ENCODE measurements around the gene CENPU. TPM values are rescaled to one million over a fixed set of nuclear protein-coding genes. Genes with fewer than 3 reads are reported as not detected.
"Not testable (repeated sequence)": the region's sequence is repeated elsewhere in the genome, so short reads cannot be mapped to it uniquely, and the experiment has no call there.

The CENPU gene
- polyA plus RNA-seq, 1 donor from 2014 or later = 13.0 TPM

DNA sequence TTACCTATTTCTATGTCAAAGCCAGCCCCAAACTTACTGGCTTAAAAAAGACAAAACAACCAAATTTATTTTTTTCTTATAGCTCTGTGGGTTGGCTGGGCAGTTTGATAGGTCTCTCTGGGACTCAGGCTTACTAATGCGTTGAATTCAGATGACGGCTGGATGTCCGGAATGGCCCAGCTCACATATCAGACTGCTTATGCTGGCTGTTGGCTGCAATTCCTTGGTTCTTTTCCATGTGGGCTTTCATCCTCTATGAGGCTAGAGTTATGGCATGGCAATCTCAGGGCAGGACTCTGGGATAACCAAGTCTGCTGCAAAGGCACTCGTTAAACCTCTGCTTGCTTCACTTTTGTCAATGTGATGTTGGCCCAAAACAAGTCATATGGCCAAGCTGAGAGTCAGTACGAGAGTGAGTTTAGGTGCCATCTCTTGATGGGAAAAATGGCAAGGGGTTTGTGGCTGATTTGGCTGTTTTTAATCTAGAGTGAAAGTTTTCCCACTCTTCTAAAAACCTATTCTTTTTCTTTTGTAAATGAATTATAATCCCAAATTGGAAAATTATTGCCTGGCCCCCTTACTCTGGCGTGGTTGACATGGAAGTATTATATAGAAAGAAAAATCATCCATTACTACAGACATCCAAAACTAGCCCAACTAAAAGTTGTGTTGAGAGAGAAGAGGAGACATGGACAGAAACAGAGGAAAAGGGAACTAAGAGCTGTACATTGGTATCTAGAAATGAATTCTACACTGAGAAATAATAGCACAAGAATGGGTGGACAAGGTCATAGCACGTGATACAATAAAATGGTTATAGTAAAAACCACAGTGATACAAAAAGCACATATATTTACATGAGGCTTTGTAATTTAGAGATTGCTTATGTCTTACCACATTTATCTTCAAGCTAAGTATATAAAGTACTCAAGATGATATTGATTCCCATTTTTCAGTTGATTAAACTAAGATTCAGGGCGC lies 77.7 kb downstream of the CENPU start:
- Histone ChIP-seq H3K27ac (ENCODE audit: low read length) (no peak overlapping the region), H3F3A (ENCODE audit: insufficient read depth, low read length, poor library complexity, severe bottlenecking) (no peaks in the 10 kb centered on the region), H3K79me2 (replicated peaks; ENCODE audit: insufficient read depth, low read length) (no peaks in the 10 kb centered on the region), H3K9ac (ENCODE audit: low read length) (no peak overlapping the region), H3K4me2 (ENCODE audit: low read length) (no peak overlapping the region), H3K9me3 (ENCODE audit: low read length) (no peaks in the 10 kb centered on the region), H3K36me3 (ENCODE audit: insufficient read depth, low read length) (no peaks in the 10 kb centered on the region), H3K9me2 (ENCODE audit: insufficient read depth, low read length) (no peaks in the 10 kb centered on the region), H3K4me3 (ENCODE audit: low read length) (no peak overlapping the region), H3K27me3 (ENCODE audit: insufficient read depth, low read depth, low read length) (no peaks in the 10 kb centered on the region), H2AFZ (ENCODE audit: low read depth, low read length) (no peak overlapping the region), H4K20me1 (ENCODE audit: insufficient read depth) (no peaks in the 10 kb centered on the region)
- TF ChIP-seq POLR2AphosphoS5 (IDR thresholded peaks at IDR 0.05) (no peak), EZH2 (IDR thresholded peaks at IDR 0.05; ENCODE audit: borderline replicate concordance, insufficient read depth, low read length, poor library complexity, severe bottlenecking) (no peak), RAD21 (conservative IDR thresholded peaks at IDR 0.05) (no peak), TAF1 (IDR thresholded peaks at IDR 0.05; ENCODE audit: low read depth) (no peak), EP300 (conservative IDR thresholded peaks at IDR 0.05; ENCODE audit: poor library complexity, severe bottlenecking) (no peak)
- TF ChIP-seq, protein P1, sequence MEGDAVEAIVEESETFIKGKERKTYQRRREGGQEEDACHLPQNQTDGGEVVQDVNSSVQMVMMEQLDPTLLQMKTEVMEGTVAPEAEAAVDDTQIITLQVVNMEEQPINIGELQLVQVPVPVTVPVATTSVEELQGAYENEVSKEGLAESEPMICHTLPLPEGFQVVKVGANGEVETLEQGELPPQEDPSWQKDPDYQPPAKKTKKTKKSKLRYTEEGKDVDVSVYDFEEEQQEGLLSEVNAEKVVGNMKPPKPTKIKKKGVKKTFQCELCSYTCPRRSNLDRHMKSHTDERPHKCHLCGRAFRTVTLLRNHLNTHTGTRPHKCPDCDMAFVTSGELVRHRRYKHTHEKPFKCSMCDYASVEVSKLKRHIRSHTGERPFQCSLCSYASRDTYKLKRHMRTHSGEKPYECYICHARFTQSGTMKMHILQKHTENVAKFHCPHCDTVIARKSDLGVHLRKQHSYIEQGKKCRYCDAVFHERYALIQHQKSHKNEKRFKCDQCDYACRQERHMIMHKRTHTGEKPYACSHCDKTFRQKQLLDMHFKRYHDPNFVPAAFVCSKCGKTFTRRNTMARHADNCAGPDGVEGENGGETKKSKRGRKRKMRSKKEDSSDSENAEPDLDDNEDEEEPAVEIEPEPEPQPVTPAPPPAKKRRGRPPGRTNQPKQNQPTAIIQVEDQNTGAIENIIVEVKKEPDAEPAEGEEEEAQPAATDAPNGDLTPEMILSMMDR (IDR thresholded peaks at IDR 0.05; ENCODE audit: poor library complexity, severe bottlenecking) = no peak
- TF ChIP-seq, protein P2, sequence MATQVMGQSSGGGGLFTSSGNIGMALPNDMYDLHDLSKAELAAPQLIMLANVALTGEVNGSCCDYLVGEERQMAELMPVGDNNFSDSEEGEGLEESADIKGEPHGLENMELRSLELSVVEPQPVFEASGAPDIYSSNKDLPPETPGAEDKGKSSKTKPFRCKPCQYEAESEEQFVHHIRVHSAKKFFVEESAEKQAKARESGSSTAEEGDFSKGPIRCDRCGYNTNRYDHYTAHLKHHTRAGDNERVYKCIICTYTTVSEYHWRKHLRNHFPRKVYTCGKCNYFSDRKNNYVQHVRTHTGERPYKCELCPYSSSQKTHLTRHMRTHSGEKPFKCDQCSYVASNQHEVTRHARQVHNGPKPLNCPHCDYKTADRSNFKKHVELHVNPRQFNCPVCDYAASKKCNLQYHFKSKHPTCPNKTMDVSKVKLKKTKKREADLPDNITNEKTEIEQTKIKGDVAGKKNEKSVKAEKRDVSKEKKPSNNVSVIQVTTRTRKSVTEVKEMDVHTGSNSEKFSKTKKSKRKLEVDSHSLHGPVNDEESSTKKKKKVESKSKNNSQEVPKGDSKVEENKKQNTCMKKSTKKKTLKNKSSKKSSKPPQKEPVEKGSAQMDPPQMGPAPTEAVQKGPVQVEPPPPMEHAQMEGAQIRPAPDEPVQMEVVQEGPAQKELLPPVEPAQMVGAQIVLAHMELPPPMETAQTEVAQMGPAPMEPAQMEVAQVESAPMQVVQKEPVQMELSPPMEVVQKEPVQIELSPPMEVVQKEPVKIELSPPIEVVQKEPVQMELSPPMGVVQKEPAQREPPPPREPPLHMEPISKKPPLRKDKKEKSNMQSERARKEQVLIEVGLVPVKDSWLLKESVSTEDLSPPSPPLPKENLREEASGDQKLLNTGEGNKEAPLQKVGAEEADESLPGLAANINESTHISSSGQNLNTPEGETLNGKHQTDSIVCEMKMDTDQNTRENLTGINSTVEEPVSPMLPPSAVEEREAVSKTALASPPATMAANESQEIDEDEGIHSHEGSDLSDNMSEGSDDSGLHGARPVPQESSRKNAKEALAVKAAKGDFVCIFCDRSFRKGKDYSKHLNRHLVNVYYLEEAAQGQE (IDR thresholded peaks at IDR 0.05; ENCODE audit: borderline replicate concordance) = no peak

DNA sequence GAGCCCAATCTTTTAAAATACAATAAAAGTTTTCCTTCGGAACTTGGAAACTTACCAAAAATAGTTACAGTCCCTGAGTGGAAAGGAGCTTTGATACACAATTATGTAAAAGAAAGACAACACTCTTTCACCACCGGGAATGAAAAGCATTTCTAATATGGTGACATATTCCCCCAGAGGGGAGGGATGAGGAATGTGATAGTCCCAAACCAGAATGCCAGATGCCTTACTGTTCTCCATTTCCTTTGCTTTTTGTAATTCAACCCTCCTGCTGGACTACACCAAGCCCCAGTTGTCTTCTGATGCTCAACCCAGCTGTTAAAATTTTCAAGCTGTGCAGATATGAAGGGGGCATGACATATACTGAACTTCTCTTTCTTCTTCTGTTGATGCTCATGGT lies 80.2 kb downstream of the CENPU start:
- H3K79me2 ChIP-seq (replicated peaks; ENCODE audit: insufficient read depth, low read length) = no peaks in the 10 kb centered on the region
- no peaks in the 10 kb centered on the region for H3F3A ChIP-seq (ENCODE audit: insufficient read depth, low read length, poor library complexity, severe bottlenecking)
- no peaks in the 10 kb centered on the region for H3K9me3 ChIP-seq (ENCODE audit: low read length)
- no peak for TF ChIP-seq EZH2 (IDR thresholded peaks at IDR 0.05; ENCODE audit: borderline replicate concordance, insufficient read depth, low read length, poor library complexity, severe bottlenecking)
- no peak overlapping the region for H3K4me2 ChIP-seq (ENCODE audit: low read length)
- H3K27ac ChIP-seq (ENCODE audit: low read length) = no peak overlapping the region
- H3K27me3 ChIP-seq (ENCODE audit: insufficient read depth, low read depth, low read length) = no peaks in the 10 kb centered on the region
- H3K9me2 ChIP-seq (ENCODE audit: insufficient read depth, low read length) = no peaks in the 10 kb centered on the region
- H3K4me3 ChIP-seq (ENCODE audit: low read length) = no peak overlapping the region
- H2AFZ ChIP-seq (ENCODE audit: low read depth, low read length) = no peak overlapping the region
- H4K20me1 ChIP-seq (ENCODE audit: insufficient read depth) = no peaks in the 10 kb centered on the region
- no peak overlapping the region for H3K9ac ChIP-seq (ENCODE audit: low read length)
- H3K36me3 ChIP-seq (ENCODE audit: insufficient read depth, low read length) = no peaks in the 10 kb centered on the region

DNA sequence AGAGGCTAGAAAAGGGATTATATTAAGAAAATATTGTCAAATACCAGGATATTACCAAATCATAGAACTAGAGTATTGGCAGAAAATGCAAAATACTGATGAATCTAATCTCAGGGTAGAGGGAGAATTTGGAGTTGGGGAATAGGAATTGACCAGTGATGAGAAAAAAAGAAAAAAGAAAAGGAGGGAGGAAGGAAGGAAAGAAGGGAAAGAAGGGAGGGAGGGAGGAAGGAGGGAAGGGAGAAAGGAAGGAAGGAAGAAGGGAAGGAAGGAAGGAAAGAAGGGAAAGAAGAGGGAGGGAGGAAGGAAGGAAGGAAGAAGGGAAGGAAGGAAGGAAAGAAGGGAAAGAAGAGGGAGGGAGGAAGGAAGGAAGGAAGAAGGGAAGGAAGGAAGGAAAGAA lies 81.2 kb downstream of the CENPU start:
- not testable (repeated sequence) for H3K36me3 ChIP-seq (ENCODE audit: insufficient read depth, low read length); H3K9me2 ChIP-seq (ENCODE audit: insufficient read depth, low read length); H3K9me3 ChIP-seq (ENCODE audit: low read length); H3F3A ChIP-seq (ENCODE audit: insufficient read depth, low read length, poor library complexity, severe bottlenecking); H3K79me2 ChIP-seq (replicated peaks; ENCODE audit: insufficient read depth, low read length); H3K4me2 ChIP-seq (ENCODE audit: low read length); H3K27ac ChIP-seq (ENCODE audit: low read length); H2AFZ ChIP-seq (ENCODE audit: low read depth, low read length); H3K9ac ChIP-seq (ENCODE audit: low read length); H3K27me3 ChIP-seq (ENCODE audit: insufficient read depth, low read depth, low read length); H3K4me3 ChIP-seq (ENCODE audit: low read length); H4K20me1 ChIP-seq (ENCODE audit: insufficient read depth)
